Middle frontal gyrus (tissue), 1 donor: ENCODE results near the gene RGPD4.
"Not testable (repeated sequence)": the region's sequence is repeated elsewhere in the genome, so short reads cannot be mapped to it uniquely, and the experiment has no call there.

Experiments used
- DNase-seq: peaks from one replicate; pipeline ENCODE4 v3.0.0-alpha.2; 2015; ENCODE audit warnings: low spot score; ENCODE audit errors: extremely low spot score

RGPD4 gene

DNA sequence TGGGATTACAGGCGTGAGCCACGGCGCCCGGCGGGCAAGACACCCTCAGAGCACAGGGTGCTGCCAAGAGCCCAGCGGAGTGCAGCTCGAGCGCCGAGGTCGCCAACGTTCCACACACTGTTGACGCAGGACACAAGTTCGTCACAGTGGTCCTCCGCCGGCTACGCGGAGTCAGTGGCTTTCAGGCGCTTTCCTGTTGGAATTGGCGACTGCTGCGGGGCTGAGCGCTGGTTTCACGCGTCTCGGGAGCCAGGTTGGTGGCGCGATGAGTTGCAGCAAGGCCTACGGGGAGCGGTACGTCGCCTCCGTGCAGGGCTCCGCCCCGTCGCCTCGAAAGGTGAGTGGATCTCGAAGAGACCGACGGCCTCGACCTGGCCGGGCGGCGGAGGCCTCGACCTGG lies at the start of gene RGPD4:
TSS of gene RGPD4 (plus strand) at position 144 of the 400 bp plus-strand sequence. CDS start at position 266, 122 bp downstream.
- not testable (repeated sequence) for DNase-seq

DNA sequence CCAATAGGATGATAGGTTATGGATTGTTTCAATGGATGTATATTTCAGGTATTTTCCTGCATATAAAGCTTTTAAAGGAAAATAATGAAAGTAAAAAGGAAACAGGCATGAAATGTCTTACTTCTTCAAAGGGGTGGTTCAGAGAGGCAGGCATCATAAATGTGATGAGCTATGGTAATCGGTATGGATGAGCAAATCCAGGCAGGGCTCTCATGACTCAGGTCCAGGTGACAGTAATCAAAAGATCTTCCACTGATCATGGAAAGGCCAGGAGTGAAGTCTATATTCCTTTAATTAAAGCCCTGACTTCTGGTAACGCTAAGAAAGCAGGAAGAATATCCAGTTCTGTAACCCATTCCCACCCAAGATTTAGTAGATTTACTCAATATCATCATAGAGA lies 48.7 kb upstream of the RGPD4 start:
- no peak for DNase-seq

DNA sequence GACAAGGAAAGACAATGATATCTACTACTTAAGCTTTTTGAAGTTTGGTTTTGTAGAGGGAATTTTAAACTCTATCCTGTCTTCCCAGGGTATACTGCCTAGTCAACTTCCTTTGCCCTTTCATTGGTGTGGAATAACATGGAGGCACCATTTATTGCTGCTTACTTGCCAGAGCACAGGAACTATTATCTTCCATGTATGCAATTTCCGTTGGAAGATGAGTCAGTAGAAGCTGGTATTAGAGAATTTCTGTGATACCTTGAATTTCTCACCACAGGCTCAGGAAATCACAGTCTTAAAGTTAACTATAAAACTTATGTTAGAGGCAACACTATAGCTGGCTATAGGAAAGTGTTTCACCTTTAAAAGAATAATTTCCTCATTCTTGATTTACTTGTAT lies 40.9 kb upstream of the RGPD4 start:
- no peak for DNase-seq

DNA sequence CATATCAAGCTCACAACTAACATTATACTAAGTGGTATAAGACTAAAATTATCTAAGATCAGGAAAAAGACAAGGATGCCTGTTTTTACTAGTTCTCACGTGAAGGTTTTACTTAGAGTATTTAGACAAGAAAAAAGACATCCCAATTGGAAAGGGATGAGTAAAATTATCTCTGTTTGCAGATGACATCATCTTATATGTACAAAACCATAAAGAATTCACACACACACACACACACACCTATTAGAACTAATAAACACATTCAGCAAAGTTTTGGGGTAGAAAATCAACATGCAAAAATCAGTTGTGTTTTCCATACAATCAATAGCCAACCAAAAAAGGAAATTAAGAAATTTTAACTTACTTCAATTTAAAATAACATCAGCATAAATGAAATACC lies 35.9 kb upstream of the RGPD4 start:
- DNase-seq, result no peak

DNA sequence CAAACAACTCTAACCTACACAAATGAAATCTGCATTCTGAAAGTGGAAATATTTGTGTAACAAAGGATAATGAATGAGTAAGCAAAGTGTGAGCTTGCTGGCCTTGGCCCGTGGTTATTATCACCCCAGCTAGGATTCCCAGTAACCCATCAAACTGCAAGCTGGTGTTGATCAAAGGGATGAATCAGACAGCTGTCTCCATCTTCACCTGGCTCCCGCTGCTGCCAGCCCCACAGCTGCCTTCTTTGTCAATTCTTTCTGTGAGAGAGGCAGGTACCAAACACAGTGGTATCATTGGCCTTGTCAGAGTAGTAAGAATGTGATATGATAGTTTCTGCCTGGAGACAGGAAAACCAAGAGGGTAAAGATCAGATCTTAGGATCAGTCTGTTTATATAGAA lies 25.2 kb upstream of the RGPD4 start:
- DNase-seq, result no peak

DNA sequence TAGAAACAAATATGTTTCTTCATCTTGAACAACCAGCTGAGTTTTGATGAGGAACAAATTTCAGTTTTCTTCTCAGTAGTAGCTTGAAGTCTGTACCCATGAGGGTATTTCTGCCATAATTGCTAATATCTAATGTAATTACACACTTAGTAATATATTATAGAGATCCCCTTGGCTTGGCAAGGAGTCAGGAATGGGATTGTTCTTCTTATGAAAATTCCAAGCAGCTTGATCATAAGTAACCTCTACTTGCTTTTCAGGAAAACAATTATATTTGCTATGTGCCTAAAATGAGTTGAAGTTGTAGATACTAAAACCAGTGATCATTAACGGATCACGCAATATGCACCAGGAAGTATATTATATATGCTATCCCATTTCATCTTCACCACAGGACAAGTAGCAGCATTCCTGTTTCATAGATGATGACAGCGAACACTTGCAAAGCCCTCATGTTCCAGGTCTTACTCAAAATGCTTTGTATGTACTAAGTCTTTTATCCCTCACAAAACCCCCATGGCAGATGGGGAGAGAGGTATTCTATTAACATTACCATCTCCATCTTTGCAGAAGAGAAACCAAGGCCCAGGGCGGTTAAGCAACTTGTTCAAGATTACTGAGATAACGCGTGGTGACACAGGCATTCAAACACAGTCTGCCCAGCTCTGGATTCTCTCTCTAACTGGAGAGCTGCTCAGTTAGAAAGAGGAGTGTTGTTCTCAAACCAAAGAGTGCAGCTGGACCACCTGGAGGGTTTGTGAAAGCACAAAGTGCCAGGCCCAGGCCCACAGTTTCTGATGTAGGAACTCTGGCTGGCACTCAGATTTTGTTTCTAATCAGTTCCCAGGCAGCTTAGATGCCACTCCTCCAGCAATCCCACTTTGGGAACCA lies 21.8 kb upstream of the RGPD4 start:
- no peak for DNase-seq

DNA sequence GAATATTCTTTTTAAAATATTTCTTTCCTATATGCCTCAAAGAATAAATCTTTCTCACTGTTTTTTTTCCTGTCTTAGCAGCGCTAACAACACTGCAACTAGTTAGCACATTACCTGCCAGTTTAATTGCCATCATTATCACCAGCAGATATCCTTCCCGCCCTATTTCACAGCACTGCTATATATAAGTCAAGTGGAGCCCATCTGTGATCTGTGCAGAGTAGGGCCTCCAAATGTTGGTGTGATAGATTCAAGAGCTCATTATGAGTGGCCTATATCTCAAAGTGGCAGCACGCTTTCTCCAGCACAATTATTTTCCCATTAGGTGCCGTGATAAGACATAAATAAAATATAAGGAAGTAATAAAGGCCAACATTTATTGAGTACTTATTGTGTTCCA lies 19.8 kb upstream of the RGPD4 start:
- DNase-seq, result no peak

DNA sequence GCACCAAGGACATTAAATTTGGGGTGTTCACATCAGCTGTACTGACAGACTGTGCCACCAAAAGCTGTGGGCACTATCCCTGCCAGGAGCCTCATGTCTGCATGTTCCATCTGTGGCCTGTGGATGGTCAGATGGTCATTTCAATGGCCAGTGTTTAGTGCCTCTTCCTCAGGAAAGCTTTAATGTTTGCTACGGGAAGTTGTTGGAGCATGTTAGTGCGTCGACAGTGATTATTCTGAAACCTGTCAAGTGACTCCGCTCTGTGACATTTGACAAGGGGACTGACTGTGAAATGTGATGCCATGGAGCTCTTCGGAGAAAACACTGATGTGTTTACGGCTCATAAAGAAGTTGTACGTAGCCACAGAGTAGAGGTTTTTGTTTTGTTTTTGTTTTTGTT lies 18.7 kb upstream of the RGPD4 start:
- no peak for DNase-seq

DNA sequence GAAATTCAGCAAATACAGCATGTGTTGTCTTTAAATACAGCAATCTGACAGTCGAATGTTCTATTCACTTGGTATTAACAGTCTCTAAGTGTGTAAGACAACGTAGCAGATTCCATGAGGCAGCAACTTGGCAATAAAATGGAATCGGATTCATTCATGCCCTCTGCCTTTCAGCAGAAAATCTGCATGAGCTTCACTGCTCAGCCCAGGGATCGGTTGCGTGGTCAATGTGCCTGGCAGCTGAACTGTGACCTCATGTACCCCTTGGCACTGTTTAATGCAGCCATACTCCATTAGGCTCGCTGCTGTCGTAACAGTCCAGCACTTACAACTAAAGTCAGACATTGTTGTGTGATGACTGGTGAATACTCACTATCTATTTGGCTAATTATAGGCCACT lies 17.7 kb upstream of the RGPD4 start:
- no peak for DNase-seq

DNA sequence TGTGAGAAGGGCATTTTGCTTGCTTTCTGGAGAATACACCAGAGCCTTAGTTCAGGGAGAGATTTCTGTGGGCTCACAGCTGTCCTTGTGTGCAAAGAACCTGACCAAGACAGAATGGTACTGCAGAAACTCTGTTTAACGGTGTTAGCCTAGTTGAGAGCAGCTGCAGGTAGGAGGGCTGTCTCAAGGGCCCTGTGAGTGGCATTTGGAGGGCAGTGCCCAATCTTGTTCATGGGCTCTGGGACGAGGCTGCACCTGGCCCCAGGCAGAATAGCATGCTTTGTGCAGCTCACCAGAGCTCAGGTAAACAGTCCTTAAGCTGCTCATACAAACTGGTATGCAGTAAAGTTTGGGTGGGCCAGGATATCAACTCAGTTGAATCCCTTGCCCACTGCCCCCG lies 16.9 kb upstream of the RGPD4 start:
- DNase-seq, result no peak

DNA sequence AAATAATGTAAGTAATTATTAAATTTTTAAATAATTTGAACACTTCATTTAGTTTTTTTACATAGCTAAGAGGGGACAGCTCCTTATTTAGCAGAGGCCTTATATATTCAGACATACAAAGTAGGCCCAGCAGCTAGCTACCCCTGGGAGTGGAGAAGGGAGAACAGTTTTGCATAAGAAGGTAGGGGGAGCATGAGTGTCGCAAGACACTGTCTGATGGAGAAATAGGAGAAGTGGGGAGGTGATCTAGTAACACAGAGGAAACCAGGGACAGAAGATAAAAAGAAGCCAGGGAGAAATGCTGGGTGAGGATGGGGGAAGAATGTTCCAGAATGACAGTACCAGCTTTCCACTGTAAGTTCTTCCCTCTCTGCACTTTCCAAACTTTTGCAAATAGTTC lies 16.0 kb upstream of the RGPD4 start:
- DNase-seq, result no peak

DNA sequence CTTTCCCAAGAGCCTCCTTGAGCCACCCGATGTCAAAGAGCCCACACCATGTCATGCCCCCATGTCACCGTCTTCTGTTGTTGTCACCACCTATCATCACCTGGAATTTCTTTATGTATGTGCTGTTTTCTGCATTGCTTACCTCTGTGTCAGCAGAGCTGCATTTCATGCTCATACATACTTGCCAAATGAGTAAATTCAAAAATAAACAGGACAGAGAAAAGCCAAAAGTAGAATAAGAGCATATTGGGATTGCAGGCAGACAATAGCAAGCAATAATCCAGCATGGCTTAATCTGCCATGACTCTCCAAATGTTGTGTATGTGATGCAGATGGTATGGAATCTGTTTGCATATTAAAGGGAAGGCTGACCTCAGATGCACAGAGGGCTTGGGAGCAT lies 15.3 kb upstream of the RGPD4 start:
- no peak for DNase-seq

DNA sequence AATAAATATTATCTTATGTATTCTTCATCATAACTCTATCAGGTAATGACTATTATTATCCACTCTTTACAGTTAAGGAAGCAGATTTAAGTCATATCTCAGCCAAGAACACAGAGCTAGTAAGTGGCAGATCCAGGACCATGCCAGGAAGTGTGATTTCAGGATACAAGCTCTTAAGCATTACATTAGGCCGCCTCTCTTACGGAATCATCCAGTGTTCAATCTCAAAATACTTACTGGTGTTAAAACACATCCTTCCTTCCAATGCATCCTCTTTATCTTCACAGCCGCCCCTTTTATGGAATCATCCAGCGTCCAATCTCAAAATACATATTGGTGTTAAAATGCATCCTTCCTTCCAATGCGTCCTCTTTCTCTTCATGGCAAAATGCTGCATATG lies 14.7 kb upstream of the RGPD4 start:
- DNase-seq, result no peak

DNA sequence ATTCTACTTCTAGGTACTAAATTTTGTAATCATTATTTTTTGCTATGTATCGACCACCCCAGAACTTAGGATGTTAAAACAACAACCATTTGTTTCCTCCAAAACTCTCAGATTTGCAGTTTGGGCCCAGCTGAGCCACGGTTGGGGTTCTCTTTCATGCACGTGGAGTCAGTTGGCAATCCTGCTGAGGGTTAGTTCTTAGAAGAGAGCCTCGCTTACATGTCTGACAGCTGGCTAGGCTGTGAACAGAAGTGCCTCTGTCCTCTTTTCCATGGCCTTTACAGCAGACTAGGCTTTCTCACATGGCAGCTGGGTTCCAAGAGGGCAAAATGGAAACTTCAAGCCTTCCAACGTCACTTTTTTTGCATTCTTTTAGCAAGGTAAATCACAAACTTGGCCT lies 9.3 kb upstream of the RGPD4 start:
- no peak for DNase-seq

DNA sequence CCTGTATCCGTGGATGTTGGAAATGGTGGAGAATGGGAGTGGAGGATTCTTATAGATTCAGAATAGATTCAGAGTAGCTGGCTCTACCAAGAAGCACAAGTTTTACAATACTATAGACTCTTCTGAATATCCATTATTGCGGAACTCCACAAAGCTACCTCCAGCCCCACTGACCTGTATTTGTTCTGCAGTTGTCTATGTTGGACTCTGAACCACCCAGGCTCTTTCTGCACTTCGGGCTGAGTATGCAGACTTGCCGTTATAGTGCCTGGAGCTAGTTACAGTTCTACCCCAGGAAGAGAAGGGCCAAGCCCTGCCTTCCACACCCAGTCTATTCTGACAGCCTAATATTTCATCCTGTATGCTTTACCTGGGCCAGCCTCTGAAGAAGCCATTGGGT lies 4.4 kb upstream of the RGPD4 start:
- no peak for DNase-seq

DNA sequence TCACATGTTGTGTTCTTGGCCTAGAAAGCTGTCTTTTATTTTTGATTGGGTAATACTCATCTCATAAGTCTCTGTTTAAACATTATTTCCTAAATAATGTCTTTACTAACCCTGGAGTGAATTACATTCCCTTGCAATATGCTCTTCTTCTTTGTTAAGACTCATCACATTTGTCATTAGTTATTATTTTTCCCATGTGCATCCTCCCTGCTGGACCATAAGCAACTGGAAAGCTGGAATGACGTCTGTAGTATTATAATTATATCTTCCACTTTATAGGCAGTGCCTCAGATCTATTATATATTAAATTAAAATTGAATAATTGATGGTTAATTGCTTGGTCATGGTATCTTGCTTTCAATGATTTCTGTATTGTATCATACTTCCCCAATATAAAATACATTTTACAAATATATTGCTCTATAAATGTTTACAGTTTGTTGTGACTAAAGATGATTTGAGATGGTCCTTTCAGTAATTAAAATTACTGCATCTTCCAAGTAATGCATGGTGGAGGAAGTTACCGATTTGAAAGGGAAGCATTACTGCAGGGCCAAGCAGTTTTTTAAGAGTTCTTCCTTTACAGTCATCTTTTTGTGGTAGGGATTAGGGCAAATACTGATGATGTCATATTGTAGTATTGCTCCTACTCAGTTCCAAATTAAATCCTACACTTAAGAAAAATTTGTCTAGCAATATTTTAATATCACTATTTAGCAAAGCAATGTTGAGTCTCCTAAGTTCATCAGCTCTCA lies 2.1 kb upstream of the RGPD4 start:
- DNase-seq, result no peak

DNA sequence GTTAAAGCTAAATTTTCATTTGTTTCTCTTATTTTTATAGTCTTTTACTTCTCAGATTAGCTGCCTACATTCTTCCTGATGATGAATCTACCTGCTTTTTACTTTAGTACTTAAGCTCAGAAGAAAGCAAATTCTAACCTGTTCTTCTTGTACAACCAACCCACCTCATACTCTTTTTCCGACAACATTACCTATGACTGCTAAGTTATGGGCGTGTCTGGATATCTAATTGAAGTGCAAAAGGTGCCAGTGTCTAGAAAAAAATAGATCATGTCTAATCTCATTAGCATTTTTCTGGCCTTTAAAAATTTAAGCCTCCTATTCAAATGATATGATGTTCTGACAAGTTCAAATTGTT lies 1.5 kb upstream of the RGPD4 start:
- DNase-seq, result no peak

DNA sequence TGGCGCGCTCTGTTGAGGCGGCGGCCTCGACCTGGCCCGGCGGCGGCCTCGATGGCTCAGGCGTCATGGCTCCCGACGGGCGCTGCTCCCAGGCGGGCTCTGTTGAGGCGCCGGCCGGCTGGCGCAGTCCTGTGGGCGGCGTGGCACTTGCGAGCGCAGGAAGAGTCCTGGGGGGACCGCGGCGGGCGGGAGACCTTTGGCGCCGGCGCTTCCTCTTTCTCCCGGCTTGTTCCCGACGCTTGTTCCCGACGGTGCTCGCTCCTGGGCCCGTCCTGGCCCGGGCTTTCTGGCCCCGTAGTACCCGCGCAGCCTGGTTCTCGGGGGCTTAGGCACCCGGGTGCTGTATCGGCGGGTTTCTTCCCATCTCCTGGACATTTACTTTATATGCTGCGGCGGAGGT lies 2.8 kb downstream of the RGPD4 start:
- DNase-seq, result not testable (repeated sequence)

DNA sequence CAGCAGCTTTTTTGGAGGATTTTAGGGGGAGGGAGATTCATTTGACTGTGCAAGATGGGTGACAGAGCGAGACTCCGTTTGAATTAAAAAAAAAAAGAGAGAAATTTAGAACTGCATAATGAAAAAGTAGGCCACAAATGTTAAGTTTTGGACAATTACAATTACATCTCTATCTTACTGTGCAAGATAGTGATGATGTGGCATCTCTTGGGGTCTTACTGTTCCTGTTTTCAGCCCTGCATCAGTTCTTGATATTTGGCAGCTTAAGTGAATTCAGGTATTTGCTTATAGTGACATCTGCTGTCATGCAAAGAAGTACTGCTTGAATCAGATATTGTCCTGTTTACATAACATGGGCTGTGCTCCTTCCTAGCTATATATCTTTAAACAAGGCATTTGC lies 6.5 kb downstream of the RGPD4 start:
- DNase-seq, result not testable (repeated sequence)

DNA sequence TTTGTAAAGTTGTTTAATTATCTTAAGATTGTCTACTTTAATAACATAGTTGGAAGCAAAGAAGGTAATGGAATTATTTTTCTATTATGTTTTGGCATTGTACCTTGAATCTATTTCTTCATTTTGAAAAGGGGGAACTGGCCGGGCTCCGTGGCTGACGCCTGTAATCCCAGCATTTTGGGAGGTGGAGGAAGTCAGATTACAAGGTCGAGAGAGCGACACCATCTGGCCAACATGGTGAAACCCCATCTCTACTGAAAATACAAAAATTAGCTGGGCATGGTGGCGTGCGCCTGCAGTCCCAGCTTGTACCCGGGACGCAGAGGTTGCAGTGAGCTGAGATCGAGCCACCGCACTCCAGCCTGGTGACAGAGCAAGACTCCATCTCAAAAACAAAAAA lies 6.9 kb downstream of the RGPD4 start:
- DNase-seq, result not testable (repeated sequence)

DNA sequence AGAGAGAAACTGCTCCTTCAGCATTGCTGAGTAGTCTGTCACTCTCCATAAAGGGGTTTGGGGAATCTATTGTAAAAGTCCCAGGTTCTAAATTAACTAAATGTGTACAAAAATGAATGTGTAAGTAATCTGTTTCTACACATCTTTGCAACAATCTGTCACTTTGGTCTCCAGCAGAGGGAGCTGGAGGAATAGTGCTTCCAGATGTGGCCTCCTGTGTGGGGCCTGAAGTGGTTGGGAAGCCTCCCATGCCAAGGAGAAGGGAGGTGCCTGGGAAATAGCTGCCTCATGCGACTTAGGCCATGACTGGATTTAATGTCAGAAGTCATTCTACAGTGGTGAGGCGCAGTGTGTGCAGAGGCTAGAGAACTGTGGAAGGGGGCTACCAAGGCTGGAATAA lies 89.4 kb downstream of the RGPD4 start:
- not testable (repeated sequence) for DNase-seq

DNA sequence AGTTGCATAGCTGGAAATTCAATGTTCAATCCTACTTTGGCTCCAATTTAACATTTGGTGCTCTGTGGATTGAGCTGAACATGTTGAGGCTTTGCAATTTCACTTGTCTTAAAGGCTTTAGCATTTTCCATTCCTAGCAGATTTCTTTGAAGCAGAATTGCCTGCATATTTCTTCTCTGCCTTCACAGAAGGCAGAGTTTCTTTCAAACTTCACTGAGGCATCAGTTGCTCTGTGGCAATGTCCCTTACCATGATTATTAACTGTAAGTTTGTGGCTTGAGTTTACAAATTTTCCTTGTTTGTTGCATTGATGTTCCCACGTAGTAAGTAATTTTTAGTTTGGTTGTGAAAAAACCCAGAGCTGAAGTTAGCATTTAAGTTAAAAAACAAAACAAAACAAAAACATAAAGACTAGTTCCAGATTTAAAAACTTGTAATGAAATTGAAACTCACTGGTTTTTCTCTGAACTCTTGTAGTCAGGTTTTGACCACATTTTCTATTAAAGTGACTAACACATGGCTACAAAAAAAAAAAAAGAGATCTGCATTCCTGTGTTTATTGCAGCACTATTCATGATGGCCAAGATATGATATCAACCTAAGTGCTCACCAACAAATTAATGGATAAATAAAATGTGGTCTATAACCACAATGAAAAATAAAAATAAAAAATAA lies 90.1 kb downstream of the RGPD4 start:
- DNase-seq, result not testable (repeated sequence)
